BLaER1 (cell line): Measurements from ENCODE around the gene CTXN1.

Experiments
- H3K27ac ChIP-seq: shearing (Covaris generic); formaldehyde crosslinking; 2 replicates; pipeline ENCODE4 v1.8.1; 2022
- H3K27me3 ChIP-seq: shearing (Covaris generic); formaldehyde crosslinking; 2 replicates; pipeline ENCODE4 v1.8.1; 2022
- H3K36me3 ChIP-seq: shearing (Covaris generic); formaldehyde crosslinking; 2 replicates; pipeline ENCODE4 v1.8.1; 2022
- H3K4me1 ChIP-seq: shearing (Covaris generic); formaldehyde crosslinking; 2 replicates; pipeline ENCODE4 v1.8.1; 2022
- H3K4me2 ChIP-seq: shearing (Covaris generic); formaldehyde crosslinking; 2 replicates; pipeline ENCODE4 v1.8.1; 2022
- H3K4me3 ChIP-seq: shearing (Covaris generic); formaldehyde crosslinking; 2 replicates; pipeline ENCODE4 v1.8.1; 2022
- H3K9ac ChIP-seq: shearing (Covaris generic); formaldehyde crosslinking; 2 replicates; pipeline ENCODE4 v1.8.1; 2022
- H3K9me3 ChIP-seq: shearing (Covaris generic); formaldehyde crosslinking; 2 replicates; pipeline ENCODE4 v1.8.1; 2022
- H4K20me1 ChIP-seq: shearing (Covaris generic); formaldehyde crosslinking; 2 replicates; pipeline ENCODE4 v1.8.1; 2022
- Cebpa-rat ChIP-seq: shearing (Covaris generic); IDR thresholded peaks from 2 replicates; pipeline ENCODE4 v1.8.1; 2022

The CTXN1 gene

DNA sequence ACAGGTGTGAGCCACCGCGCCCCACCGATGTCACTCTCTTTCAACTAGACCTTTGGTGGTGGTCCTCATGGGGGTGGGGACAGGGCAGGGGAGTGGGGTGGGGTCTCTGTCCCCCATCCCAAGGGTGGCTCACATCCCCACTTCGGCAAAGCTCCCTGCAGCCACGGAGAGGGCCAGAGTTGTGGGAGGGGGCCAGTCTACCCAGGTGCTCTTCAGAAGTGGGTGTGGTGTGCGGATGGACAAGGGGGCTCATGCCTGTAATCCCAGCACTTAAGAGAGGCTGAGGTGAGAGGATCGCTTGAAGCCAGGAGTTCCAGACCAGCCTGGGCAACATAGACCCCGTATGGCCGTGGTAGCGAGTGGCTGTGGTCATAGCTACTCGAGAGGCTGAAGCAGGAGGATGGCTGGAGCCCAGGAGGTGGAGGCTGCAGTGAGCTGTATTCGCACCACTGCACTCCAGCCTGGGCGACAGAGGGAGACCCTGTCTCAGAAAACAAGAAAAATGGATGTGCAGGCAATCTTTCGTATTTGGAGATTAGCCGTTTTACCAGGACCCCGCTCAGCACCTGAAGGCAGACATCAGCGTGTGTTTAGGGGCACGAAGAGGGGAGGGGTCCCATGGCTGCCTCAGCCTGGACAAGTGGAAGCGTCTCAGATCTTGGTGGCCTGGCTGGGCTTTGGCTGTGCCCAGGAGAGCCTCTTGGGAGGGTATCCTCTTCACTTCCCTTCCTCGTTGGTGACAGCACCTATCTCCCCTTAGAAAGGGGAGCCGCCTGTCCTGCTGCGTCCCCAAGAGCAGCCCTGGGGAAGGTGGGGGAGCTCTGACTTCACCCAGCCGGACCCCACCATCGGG, 10.5 kb downstream of the CTXN1 start:
- H4K20me1 ChIP-seq: peaks cover 93% of the 10 kb centered on the region
- H3K4me2 ChIP-seq: peak overlapping the region; percentile 94
- no peak overlapping the region for H3K27ac ChIP-seq
- H3K27me3 ChIP-seq: peaks cover 70% of the 10 kb centered on the region
- H3K4me1 ChIP-seq: peaks cover 75% of the 10 kb centered on the region
- no peak for TF ChIP-seq Cebpa-rat
- H3K9ac ChIP-seq: 0 out of 2 replicates have a peak overlapping the region, but pooled peaks have one; percentile 55
- H3K4me3 ChIP-seq: peak overlapping the region; percentile 65
- no peaks in the 10 kb centered on the region for H3K9me3 ChIP-seq
- H3K36me3 ChIP-seq: peaks cover 22% of the 10 kb centered on the region

DNA sequence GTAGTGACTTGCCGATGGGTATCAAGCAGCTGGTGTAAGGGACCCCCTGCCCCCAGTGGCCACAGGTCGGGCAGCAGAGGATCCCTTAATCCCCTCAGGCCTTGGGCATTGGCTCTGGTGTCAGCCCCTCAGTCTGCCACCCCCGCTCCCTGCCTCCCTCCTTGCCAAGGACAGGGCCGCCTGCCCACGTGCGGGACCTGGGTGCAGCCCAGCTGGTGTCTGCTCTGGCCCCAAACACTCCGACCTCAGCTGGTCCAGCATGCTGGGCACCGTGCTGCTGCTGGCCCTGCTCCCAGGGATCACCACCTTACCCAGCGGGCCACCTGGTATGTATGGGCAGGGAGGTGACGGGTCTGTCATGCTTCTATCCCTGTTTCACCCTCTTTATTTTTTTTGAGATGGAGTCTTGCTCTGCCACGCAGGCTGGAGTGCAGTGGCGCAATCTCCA, 11.3 kb downstream of the CTXN1 start, which contains the start of gene TGFBR3L:
TGFBR3L (plus strand) TSS at position 233 of the 448 bp plus-strand sequence.
- peaks cover 99% of the 10 kb centered on the region for H4K20me1 ChIP-seq
- H3K27ac ChIP-seq: no peak within 1 kb of the TSS
- H3K4me3 ChIP-seq: peak within 1 kb of the TSS; percentile 65; the same call in 1 of the 2 replicates
- TF ChIP-seq Cebpa-rat: no peak
- no peaks in the 10 kb centered on the region for H3K9me3 ChIP-seq
- peak within 1 kb of the TSS; percentile 94 for H3K4me2 ChIP-seq
- peaks cover 80% of the 10 kb centered on the region for H3K4me1 ChIP-seq
- H3K9ac ChIP-seq: no peak within 1 kb of the TSS
- peaks cover 66% of the 10 kb centered on the region for H3K27me3 ChIP-seq
- H3K36me3 ChIP-seq: peaks cover 30% of the 10 kb centered on the region

DNA sequence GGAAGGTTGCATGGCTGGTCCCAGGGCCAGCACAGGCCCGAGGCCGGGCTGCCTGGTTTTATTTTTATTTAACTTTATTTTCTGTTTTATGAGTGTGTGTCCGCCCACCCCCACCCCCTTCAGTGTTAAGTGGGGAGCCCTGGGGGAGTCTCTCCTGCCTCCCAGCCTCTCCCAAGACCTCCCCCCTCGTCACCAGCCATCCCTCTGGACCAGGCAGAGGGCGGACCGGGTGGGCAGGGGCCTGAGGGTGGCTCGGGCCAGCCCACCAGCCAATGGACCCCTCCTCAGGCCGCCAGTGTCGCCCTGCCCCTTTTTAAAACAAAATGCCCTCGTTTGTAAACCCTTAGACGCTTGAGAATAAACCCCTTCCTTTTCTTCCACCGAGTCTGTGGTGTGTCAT, 11.8 kb downstream of the CTXN1 start:
- Histone ChIP-seq H3K27me3 (peaks cover 61% of the 10 kb centered on the region), H3K36me3 (peaks cover 34% of the 10 kb centered on the region), H3K9ac (no peak overlapping the region), H4K20me1 (peaks cover 99% of the 10 kb centered on the region), H3K4me3 (no peak overlapping the region), H3K27ac (no peak overlapping the region), H3K4me2 (no peak overlapping the region), H3K9me3 (no peaks in the 10 kb centered on the region), H3K4me1 (peaks cover 80% of the 10 kb centered on the region)
- no peak for TF ChIP-seq Cebpa-rat

DNA sequence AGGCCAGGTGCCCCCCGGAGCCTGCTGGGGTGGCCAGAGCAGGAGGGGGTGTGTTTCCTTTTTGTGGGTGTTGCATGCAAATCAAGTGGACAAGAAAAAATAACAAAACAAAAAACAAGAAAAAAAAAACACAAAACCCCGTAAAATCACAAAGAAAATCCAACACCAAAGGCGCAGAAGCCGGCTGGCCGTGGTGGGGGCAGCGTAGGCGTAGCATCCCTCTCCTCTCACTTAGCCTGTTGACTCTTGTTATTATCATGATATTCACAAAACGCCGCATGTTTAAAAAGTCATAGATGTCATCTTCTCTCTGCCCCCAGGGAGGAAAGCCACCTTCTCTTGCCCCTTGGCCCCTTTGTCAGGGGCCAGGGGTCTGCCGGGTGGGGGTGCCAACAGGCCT, 12.3 kb downstream of the CTXN1 start:
- Histone ChIP-seq H3K36me3 (peaks cover 38% of the 10 kb centered on the region), H3K4me1 (peaks cover 80% of the 10 kb centered on the region)
- TF ChIP-seq Cebpa-rat: no peak

DNA sequence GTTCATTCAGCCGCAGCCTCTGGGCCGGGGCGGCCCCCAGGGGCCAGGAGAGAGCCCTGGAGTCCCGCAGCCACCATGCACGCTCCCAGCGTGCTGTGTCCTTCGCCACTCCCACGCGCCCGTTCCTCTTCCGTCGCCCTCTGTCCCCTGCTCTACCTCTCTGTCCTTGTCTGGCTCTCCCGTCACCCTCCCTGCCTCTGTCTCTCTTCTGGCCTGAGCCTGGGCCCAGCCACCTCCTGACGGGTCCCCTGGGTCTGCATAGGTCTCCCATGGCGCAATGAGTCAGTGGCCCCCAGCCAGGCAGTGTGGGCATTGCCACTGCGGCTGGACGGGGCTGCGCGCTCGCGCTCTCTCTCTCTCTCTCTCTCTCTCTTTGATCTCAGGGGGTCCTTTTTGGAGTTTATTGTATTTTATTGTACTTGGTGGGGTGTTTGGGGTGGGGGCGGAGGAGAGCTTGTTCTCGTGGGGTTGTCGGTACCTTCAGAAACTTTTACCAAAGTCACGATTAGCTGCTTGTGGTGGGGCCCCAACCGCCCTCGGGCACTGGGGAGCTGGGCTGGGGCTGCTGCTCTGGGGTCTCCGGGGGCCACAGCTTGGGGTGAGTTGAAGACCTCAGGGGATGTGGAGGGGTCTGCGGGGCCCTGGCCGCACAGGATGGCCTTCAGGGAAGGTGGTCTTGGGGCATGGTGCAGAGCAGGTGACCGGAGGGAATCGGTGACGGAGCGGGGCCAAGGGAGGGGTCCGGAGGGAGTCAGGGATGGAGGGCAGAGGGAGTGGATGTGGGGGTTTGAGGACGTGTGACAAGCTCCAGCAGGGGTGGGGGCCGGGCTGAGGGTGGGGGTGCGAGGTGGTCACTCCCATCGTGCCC, 13.0 kb downstream of the CTXN1 start:
- peaks cover 49% of the 10 kb centered on the region for H3K27me3 ChIP-seq
- peak overlapping the region; percentile 98 for H3K4me2 ChIP-seq
- H3K36me3 ChIP-seq: peaks cover 44% of the 10 kb centered on the region
- H4K20me1 ChIP-seq: peaks cover 99% of the 10 kb centered on the region
- TF ChIP-seq Cebpa-rat: no peak
- peak overlapping the region; percentile 19; the same call in 1 of the 2 replicates for H3K9ac ChIP-seq
- H3K4me1 ChIP-seq: peaks cover 83% of the 10 kb centered on the region
- peak overlapping the region; percentile 26; the same call in 1 of the 2 replicates for H3K27ac ChIP-seq
- peak overlapping the region; percentile 41; the same call in 1 of the 2 replicates for H3K4me3 ChIP-seq
- H3K9me3 ChIP-seq: no peaks in the 10 kb centered on the region

More for the DNA sequence above, 12.3 kb downstream of the CTXN1 start:
- peak overlapping the region; percentile 98; the same call in 1 of the 2 replicates for H3K4me2 ChIP-seq
- no peak overlapping the region for H3K9ac ChIP-seq
- no peak overlapping the region for H3K27ac ChIP-seq
- no peak overlapping the region for H3K4me3 ChIP-seq
- H3K9me3 ChIP-seq: no peaks in the 10 kb centered on the region
- peaks cover 99% of the 10 kb centered on the region for H4K20me1 ChIP-seq
- H3K27me3 ChIP-seq: peaks cover 56% of the 10 kb centered on the region

DNA sequence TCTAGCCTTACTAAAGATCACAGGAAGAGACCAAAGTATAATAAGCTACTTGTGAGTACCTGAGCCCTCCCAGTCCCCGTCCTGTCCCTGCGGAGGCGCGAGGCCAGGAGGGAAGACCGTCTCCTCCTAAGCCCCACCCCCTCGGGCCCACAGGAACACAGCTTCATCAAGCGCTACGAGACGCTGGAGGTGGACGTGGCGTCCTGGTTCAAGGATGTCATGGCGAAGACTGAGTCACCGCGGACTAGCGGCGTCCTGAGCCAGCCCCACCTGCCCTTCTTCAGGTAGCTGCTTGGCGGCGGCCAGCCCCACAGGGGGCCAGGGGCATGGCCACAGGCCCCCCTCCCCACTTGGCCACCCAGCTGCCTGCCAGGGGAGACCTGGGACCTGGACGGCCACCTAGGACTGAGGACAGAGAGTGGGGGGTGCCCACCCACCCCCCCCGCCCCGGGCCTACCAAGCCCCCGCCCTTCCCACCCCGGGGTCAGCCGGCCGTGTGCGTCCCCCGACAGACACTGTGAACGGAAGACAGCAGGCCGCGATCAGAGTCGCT, 13.7 kb downstream of the CTXN1 start:
- peak overlapping the region; percentile 41 for H3K4me3 ChIP-seq
- no peaks in the 10 kb centered on the region for H3K9me3 ChIP-seq
- peaks cover 99% of the 10 kb centered on the region for H4K20me1 ChIP-seq
- H3K9ac ChIP-seq: no peak overlapping the region
- H3K27ac ChIP-seq: no peak overlapping the region
- no peak for TF ChIP-seq Cebpa-rat
- peak overlapping the region; percentile 98 for H3K4me2 ChIP-seq
- peaks cover 83% of the 10 kb centered on the region for H3K4me1 ChIP-seq
- H3K27me3 ChIP-seq: peaks cover 42% of the 10 kb centered on the region
- peaks cover 44% of the 10 kb centered on the region for H3K36me3 ChIP-seq

DNA sequence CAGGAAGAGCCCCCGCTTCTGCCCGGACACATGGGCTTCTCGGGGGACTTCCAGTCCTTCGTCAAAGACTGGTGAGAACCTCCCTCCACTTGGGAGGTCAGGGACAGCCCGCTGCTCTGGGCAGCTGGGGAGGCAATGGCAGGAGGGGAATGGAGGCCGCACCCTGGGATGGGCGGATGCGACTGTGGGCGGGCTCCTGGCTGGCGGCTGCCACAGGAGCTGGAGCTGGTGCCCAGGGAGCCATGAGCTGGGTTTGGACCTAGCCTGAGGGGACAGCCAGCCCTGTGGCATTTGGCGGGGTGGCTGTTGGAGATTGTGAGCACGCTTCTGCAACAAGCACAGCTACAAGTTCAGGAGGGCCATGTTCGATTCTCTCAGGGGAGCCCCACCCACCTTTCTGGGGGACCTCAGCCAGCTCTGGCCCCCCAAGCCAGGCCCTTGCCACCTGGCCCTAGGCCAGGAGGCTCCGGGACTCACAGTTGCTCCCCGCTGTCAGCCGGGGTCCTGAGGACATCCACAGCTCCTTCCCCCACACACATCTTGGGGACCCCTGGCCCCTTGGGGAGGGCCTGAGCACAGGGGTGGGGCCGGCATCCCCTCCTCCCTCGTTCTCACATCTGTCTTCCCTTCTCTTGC, 14.3 kb downstream of the CTXN1 start:
- Histone ChIP-seq H4K20me1 (peaks cover 99% of the 10 kb centered on the region), H3K4me2 (peak overlapping the region; percentile 98), H3K27ac (no peak overlapping the region), H3K4me3 (peak overlapping the region; percentile 31), H3K4me1 (peaks cover 83% of the 10 kb centered on the region), H3K36me3 (peaks cover 45% of the 10 kb centered on the region), H3K27me3 (peaks cover 36% of the 10 kb centered on the region), H3K9me3 (no peaks in the 10 kb centered on the region), H3K9ac (no peak overlapping the region)
- TF ChIP-seq Cebpa-rat: no peak

DNA sequence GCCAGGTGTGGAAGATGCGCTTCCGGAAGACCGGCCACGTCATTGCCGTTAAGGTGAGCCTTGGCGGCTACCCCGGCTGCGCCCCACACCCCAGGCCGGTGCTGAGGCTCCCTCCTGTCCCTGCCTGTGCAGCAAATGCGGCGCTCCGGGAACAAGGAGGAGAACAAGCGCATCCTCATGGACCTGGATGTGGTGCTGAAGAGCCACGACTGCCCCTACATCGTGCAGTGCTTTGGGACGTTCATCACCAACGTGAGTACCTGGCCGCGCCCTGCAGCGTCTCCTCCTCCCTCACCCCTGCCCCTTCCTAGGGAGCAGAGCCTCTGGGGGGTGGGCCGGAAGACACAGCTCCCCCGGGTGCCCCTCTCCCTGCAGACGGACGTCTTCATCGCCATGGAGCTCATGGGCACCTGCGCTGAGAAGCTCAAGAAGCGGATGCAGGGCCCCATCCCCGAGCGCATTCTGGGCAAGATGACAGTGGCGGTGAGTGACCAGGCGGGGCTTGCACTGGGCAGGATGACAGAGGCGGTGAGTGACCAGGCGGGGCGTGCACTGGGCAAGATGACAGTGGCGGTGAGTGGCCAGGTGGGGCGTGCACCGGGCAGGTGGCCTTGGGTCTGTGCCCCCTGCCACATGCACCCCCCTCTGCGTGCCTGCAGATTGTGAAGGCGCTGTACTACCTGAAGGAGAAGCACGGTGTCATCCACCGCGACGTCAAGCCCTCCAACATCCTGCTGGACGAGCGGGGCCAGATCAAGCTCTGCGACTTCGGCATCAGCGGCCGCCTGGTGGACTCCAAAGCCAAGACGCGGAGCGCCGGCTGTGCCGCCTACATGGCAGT, 15.4 kb downstream of the CTXN1 start:
- H3K4me1 ChIP-seq: peaks cover 83% of the 10 kb centered on the region
- peaks cover 99% of the 10 kb centered on the region for H4K20me1 ChIP-seq
- no peak overlapping the region for H3K27ac ChIP-seq

More for the DNA sequence above, 15.4 kb downstream of the CTXN1 start:
- Histone ChIP-seq H3K27me3 (peaks cover 25% of the 10 kb centered on the region), H3K4me2 (peak overlapping the region; percentile 98), H3K4me3 (no peak overlapping the region), H3K9ac (no peak overlapping the region), H3K36me3 (peaks cover 56% of the 10 kb centered on the region), H3K9me3 (no peaks in the 10 kb centered on the region)
- no peak for TF ChIP-seq Cebpa-rat
